Endothelial cell of hepatic sinusoid (primary cell): Measurements from ENCODE around the gene RASAL2.

Experiments
- in situ Hi-C: cut with HindIII; loops from 2 replicates; pipeline ENCODE4 v1.10.0; 2017; ENCODE audit warnings: low sequenced_read_pairs

The RASAL2 gene

GRCh38 chr1:178477373-178477772, 383.5 kb downstream of the RASAL2 start:
- in situ Hi-C loops = loop anchor here (5.0 kb wide), 1 partner anchor 35 kb away; the partner anchor contains the start of gene TEX35

GRCh38 chr1:178477841-178478240, 383.9 kb downstream of the RASAL2 start:
- in situ Hi-C loops = loop anchor here (5.0 kb wide), 1 partner anchor 34 kb away; the partner anchor contains the start of gene TEX35

- in situ Hi-C loops = no loop called here
These were observed 389.5 kb downstream of the RASAL2 start for GRCh38 chr1:178483251-178483957.

- in situ Hi-C loops = no loop called here
These were observed 390.9 kb downstream of the RASAL2 start for GRCh38 chr1:178484698-178485225.

- in situ Hi-C loops = no loop called here
These were observed 391.7 kb downstream of the RASAL2 start for GRCh38 chr1:178485541-178485981.

- in situ Hi-C loops = no loop called here
These were observed 392.5 kb downstream of the RASAL2 start for GRCh38 chr1:178486100-178487069.

GRCh38 chr1:178487070-178487615, 393.2 kb downstream of the RASAL2 start:
- in situ Hi-C loops = no loop called here

- in situ Hi-C loops = no loop called here
These were observed 394.5 kb downstream of the RASAL2 start for GRCh38 chr1:178488393-178488792.

- in situ Hi-C loops = no loop called here
These were observed 395.5 kb downstream of the RASAL2 start for GRCh38 chr1:178489399-178489798.

- in situ Hi-C loops = no loop called here
These were observed 396.2 kb downstream of the RASAL2 start for GRCh38 chr1:178490136-178490535.

GRCh38 chr1:178490967-178491366, 397.1 kb downstream of the RASAL2 start:
- in situ Hi-C loops = no loop called here

GRCh38 chr1:178491721-178492120, 397.8 kb downstream of the RASAL2 start:
- in situ Hi-C loops = no loop called here

GRCh38 chr1:178492341-178492740, 398.4 kb downstream of the RASAL2 start:
- in situ Hi-C loops = no loop called here

- in situ Hi-C loops = no loop called here
These were observed 399.4 kb downstream of the RASAL2 start for GRCh38 chr1:178493301-178493741.

GRCh38 chr1:178494569-178494971, 400.7 kb downstream of the RASAL2 start:
- in situ Hi-C loops = no loop called here

GRCh38 chr1:178495158-178495557, 401.3 kb downstream of the RASAL2 start:
- in situ Hi-C loops = loop anchor here (5.0 kb wide), 1 partner anchor 78 kb away; no protein-coding TSS in a partner anchor

GRCh38 chr1:178495741-178496409, 402.0 kb downstream of the RASAL2 start:
- in situ Hi-C loops = loop anchor here (5.0 kb wide), 1 partner anchor 79 kb away; no protein-coding TSS in a partner anchor

- in situ Hi-C loops = loop anchor here (5.0 kb wide), 1 partner anchor 79 kb away; no protein-coding TSS in a partner anchor
These were observed 402.7 kb downstream of the RASAL2 start, which contains the start of gene CLEC20A for GRCh38 chr1:178496410-178497135. Gene CLEC20A (minus strand): TSS chr1:178496964. CDS start chr1:178496939, 25 bp downstream.

GRCh38 chr1:178497903-178498478, 404.1 kb downstream of the RASAL2 start:
- in situ Hi-C loops = loop anchor here (5.0 kb wide), 1 partner anchor 81 kb away; no protein-coding TSS in a partner anchor
